Osteocyte (in vitro differentiated cells): ENCODE data around the gene CADM1. TPM values are rescaled to one million over a fixed set of nuclear protein-coding genes. Genes with fewer than 3 reads are reported as not detected.

ENCODE experiments used
- DNase-seq: peaks from one replicate; pipeline ENCODE4 v3.0.0; 2021; ENCODE audit warnings: mixed read lengths; ENCODE audit not compliant: unreplicated experiment; ENCODE audit errors: extremely low spot score
- H3K27ac Mint-ChIP-seq: one replicate; pipeline ENCODE4 v1.8.0; 2021; ENCODE audit warnings: mild to moderate bottlenecking, mixed read lengths; ENCODE audit not compliant: unreplicated experiment
- H3K27me3 Mint-ChIP-seq: one replicate; pipeline ENCODE4 v1.8.0; 2021; ENCODE audit warnings: mixed read lengths; ENCODE audit not compliant: unreplicated experiment
- H3K36me3 Mint-ChIP-seq: one replicate; pipeline ENCODE4 v1.8.0; 2021; ENCODE audit warnings: mixed read lengths; ENCODE audit not compliant: unreplicated experiment
- H3K4me1 Mint-ChIP-seq: one replicate; pipeline ENCODE4 v1.8.0; 2021; ENCODE audit warnings: mixed read lengths; ENCODE audit not compliant: unreplicated experiment
- H3K4me3 Mint-ChIP-seq: one replicate; pipeline ENCODE4 v1.8.0; 2021; ENCODE audit warnings: mild to moderate bottlenecking, moderate library complexity, mixed read lengths; ENCODE audit not compliant: unreplicated experiment
- H3K9me3 Mint-ChIP-seq: one replicate; pipeline ENCODE4 v1.8.0; 2021; ENCODE audit warnings: mixed read lengths; ENCODE audit not compliant: unreplicated experiment
- total RNA-seq: library from RNA; stranded (reverse); gene quantifications from 2 replicates; pipeline ENCODE4 v1.2.1, GENCODE V29; 2021
- TF ChIP-seq, protein P1 (sequence below): fragments of 200-600 bp; sonication (generic); IDR thresholded peaks from 2 replicates; pipeline ENCODE4 v1.5.0; 2021; ENCODE audit warnings: antibody characterized with exemption, mild to moderate bottlenecking, moderate library complexity

CADM1 gene
- total RNA-seq, 1 donor from 2014 or later = 24.2 TPM

DNA sequence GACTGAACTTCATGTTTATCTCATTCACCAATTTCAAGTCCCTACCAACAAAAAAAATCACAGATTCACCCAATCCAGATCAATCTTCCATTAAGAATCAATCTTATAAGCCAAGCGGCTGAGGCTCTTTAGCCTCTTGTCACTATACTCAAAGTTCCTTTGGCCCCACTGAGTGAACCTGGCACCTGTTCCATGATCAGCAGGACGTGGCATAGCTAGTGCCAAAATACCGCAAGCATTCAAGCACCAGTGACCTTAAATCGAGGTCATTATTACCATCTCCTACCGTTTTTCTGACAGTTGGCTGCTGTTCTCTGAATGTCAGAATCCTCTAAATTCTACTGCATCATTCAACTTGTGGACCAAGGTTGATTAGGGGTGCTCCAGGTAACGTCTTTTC is 141.2 kb downstream of the CADM1 start:
- Mint-ChIP-seq H3K4me1 (peaks cover 3% of the 10 kb centered on the region), H3K27me3 (no peaks in the 10 kb centered on the region), H3K36me3 (no peaks in the 10 kb centered on the region), H3K4me3 (no peak overlapping the region), H3K9me3 (no peaks in the 10 kb centered on the region), H3K27ac (no peak overlapping the region)
- DNase-seq = no peak
- TF ChIP-seq, protein P1, sequence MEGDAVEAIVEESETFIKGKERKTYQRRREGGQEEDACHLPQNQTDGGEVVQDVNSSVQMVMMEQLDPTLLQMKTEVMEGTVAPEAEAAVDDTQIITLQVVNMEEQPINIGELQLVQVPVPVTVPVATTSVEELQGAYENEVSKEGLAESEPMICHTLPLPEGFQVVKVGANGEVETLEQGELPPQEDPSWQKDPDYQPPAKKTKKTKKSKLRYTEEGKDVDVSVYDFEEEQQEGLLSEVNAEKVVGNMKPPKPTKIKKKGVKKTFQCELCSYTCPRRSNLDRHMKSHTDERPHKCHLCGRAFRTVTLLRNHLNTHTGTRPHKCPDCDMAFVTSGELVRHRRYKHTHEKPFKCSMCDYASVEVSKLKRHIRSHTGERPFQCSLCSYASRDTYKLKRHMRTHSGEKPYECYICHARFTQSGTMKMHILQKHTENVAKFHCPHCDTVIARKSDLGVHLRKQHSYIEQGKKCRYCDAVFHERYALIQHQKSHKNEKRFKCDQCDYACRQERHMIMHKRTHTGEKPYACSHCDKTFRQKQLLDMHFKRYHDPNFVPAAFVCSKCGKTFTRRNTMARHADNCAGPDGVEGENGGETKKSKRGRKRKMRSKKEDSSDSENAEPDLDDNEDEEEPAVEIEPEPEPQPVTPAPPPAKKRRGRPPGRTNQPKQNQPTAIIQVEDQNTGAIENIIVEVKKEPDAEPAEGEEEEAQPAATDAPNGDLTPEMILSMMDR = no peak

DNA sequence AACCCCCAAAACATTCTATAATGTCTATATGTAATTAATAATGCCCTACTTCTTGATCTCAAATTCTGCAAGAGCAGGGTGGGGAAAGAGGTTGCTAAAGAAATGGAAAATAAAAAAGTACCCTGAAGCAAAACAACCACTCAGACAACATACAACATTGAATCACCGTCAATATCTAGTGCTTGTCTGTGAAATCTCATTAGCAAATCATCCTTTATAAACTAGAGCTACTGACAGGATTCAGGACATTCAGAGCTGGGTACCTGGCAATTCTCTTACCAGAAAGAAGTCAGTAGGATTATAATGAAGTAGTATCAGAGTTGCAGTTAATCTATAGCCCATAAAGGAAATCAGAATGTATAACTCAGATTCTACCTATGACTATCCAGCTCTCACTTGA is 143.2 kb downstream of the CADM1 start:
- Mint-ChIP-seq H3K4me1 (peaks cover 9% of the 10 kb centered on the region), H3K36me3 (no peaks in the 10 kb centered on the region), H3K27me3 (no peaks in the 10 kb centered on the region), H3K4me3 (no peak overlapping the region), H3K27ac (no peak overlapping the region), H3K9me3 (no peaks in the 10 kb centered on the region)
- TF ChIP-seq, protein P1 = no peak
- no peak for DNase-seq

DNA sequence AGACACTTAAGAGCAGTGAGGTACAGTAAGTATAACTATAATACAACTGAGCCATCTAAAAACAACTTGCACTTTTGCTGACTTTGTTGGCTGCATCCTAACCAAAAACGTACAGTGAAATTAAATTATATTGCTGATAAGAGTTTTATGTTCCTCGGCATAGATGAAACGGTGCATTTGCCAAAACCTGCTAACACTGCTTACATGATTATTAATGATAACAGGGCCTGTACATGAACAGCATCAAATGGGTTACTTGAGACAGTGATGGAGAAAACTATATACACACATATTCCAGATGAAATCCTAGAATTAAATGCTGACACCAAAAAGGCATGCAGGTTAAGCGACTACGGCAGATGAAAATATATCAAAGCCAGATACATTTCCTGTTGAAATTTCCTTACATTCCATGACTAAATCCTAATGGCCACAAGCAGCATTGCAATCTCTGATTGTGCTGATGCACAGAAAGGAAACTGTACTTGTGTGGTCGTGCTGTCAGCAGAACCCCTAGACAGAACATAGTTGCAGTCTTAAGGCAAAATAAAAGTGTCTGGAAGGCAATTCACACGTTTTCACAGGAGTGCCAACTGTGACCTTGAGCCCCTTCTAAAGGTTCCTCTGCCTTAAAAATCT is 143.9 kb downstream of the CADM1 start:
- Mint-ChIP-seq H3K4me1 (peaks cover 9% of the 10 kb centered on the region), H3K9me3 (no peaks in the 10 kb centered on the region), H3K27me3 (no peaks in the 10 kb centered on the region), H3K36me3 (no peaks in the 10 kb centered on the region), H3K4me3 (no peak overlapping the region), H3K27ac (no peak overlapping the region)
- no peak for DNase-seq
- TF ChIP-seq, protein P1 = peak; percentile 18

DNA sequence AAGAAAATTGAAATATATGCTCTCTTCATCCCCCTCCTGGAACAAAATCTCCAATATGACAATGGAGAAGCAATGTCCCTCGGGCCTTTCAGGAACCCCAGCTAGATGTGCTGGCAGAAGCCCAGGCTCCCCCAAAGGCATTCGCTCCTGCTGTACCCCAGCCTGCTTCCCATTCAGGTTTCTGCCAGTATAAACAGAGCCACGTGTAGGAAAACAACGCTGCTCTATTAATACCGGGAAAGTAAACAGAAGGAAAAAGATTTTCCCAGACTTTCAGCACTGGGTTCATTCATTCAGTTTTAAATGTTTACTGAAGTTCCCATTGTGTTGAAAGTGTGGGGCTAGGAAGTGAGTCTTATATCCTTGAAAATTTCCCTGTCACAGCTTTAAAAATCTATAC is 147.1 kb downstream of the CADM1 start:
- H3K4me1 Mint-ChIP-seq = peaks cover 9% of the 10 kb centered on the region
- H3K9me3 Mint-ChIP-seq = no peaks in the 10 kb centered on the region
- H3K36me3 Mint-ChIP-seq = no peaks in the 10 kb centered on the region
- peak overlapping the region; percentile 57 for H3K27ac Mint-ChIP-seq
- TF ChIP-seq, protein P1 = no peak
- no peak overlapping the region for H3K4me3 Mint-ChIP-seq
- no peaks in the 10 kb centered on the region for H3K27me3 Mint-ChIP-seq
- DNase-seq = no peak

DNA sequence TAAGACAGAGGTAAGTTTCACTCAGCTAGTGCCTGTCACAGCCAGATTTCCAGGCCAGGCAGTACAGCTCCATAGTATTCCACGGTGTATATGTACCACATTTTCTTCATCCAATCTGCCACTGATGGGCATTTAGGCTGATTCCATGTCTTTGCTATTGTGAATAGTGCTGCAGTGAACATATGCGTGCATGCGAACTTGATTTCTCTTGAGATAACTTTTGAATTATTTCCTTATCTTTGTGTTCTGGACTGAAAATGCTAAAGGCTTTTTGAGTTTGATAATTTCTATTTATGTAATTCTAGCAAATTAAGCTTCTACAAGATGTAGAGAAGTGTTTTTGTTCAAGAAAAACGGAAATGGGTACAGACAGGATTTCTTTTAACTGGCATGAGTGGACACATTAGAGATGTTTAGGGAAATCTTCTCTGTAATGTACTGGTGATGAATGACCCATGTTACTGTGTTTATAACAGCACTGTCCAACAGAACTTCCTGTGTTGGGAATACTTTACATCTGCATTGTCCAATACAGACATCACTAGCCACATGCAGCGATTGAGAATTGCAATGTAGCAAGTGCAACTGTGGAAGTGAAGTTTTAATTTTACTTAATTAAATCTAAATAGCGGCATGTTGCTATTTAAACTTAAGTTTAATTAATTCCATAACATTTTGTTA is 151.3 kb downstream of the CADM1 start:
- no peaks in the 10 kb centered on the region for H3K9me3 Mint-ChIP-seq
- no peak overlapping the region for H3K27ac Mint-ChIP-seq
- TF ChIP-seq, protein P1 = no peak
- no peak overlapping the region for H3K4me3 Mint-ChIP-seq
- no peaks in the 10 kb centered on the region for H3K27me3 Mint-ChIP-seq
- no peaks in the 10 kb centered on the region for H3K36me3 Mint-ChIP-seq
- DNase-seq = no peak
- H3K4me1 Mint-ChIP-seq = peaks cover 9% of the 10 kb centered on the region
